ENCODE measurements around the gene SPPL2B. TPM values are rescaled to one million over a fixed set of nuclear protein-coding genes. Genes with fewer than 3 reads are reported as not detected.

The SPPL2B gene
- total RNA-seq, 1 experiment from 2014 or later = 56.0 TPM

DNA sequence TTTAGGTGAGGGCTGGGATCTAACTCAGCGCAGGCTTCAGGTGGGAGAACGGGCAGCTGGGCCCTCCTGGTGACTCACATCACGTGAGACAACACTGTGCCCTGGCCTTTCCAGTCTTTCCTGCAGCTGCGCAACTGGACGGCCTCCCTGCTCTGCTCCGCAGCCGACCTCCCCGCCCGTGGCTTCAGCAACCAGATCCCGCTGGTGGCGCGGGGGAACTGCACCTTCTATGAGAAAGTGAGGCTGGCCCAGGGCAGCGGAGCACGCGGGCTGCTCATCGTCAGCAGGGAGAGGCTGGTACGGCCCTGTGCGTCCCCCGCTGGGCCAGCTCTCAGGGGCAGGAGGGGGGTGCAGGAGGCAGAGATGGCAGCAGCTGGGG is 8.8 kb downstream of the SPPL2B start:
- H3K27ac Mint-ChIP-seq (ENCODE audit: unreplicated experiment) = no peak overlapping the region
- H3K4me1 Mint-ChIP-seq (ENCODE audit: low read depth, unreplicated experiment) = peaks cover 6% of the 10 kb centered on the region
- no peak for DNase-seq
- H3K36me3 Mint-ChIP-seq (ENCODE audit: insufficient read depth, unreplicated experiment) = peaks cover 7% of the 10 kb centered on the region
- CTCF ChIA-PET = no interaction called here
- no peak overlapping the region for H3K4me3 Mint-ChIP-seq (ENCODE audit: low read depth, unreplicated experiment)
- H3K27me3 Mint-ChIP-seq (ENCODE audit: unreplicated experiment) = no peaks in the 10 kb centered on the region
- no peaks in the 10 kb centered on the region for H3K9me3 Mint-ChIP-seq (ENCODE audit: low read depth, unreplicated experiment)
- BruUV-seq (replicated peaks) = no TSS peak
- intact Hi-C loops (cut with micrococcal nuclease; ENCODE audit: unreplicated experiment) = no loop called here
- TF ChIP-seq, protein P1, sequence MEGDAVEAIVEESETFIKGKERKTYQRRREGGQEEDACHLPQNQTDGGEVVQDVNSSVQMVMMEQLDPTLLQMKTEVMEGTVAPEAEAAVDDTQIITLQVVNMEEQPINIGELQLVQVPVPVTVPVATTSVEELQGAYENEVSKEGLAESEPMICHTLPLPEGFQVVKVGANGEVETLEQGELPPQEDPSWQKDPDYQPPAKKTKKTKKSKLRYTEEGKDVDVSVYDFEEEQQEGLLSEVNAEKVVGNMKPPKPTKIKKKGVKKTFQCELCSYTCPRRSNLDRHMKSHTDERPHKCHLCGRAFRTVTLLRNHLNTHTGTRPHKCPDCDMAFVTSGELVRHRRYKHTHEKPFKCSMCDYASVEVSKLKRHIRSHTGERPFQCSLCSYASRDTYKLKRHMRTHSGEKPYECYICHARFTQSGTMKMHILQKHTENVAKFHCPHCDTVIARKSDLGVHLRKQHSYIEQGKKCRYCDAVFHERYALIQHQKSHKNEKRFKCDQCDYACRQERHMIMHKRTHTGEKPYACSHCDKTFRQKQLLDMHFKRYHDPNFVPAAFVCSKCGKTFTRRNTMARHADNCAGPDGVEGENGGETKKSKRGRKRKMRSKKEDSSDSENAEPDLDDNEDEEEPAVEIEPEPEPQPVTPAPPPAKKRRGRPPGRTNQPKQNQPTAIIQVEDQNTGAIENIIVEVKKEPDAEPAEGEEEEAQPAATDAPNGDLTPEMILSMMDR (IDR thresholded peaks at IDR 0.05; ENCODE audit: unreplicated experiment) = no peak

GRCh38 chr19:2338055-2338615 is 9.7 kb downstream of the SPPL2B start:
- intact Hi-C loops (cut with micrococcal nuclease; ENCODE audit: unreplicated experiment) = no loop called here
- H3K27ac Mint-ChIP-seq (ENCODE audit: unreplicated experiment) = no peak overlapping the region
- H3K4me3 Mint-ChIP-seq (ENCODE audit: low read depth, unreplicated experiment) = no peak overlapping the region
- H3K27me3 Mint-ChIP-seq (ENCODE audit: unreplicated experiment) = no peaks in the 10 kb centered on the region
- H3K4me1 Mint-ChIP-seq (ENCODE audit: low read depth, unreplicated experiment) = peaks cover 6% of the 10 kb centered on the region
- peaks cover 8% of the 10 kb centered on the region for H3K36me3 Mint-ChIP-seq (ENCODE audit: insufficient read depth, unreplicated experiment)
- CTCF ChIA-PET = no interaction called here
- BruUV-seq (replicated peaks) = no TSS peak
- TF ChIP-seq, protein P1 (IDR thresholded peaks at IDR 0.05; ENCODE audit: unreplicated experiment) = no peak
- no peaks in the 10 kb centered on the region for H3K9me3 Mint-ChIP-seq (ENCODE audit: low read depth, unreplicated experiment)
- no peak for DNase-seq

- no peaks in the 10 kb centered on the region for H3K27me3 Mint-ChIP-seq (ENCODE audit: unreplicated experiment)
- H3K27ac Mint-ChIP-seq (ENCODE audit: unreplicated experiment) = no peak overlapping the region
- peaks cover 6% of the 10 kb centered on the region for H3K4me1 Mint-ChIP-seq (ENCODE audit: low read depth, unreplicated experiment)
- no peak for DNase-seq
- H3K4me3 Mint-ChIP-seq (ENCODE audit: low read depth, unreplicated experiment) = no peak overlapping the region
- H3K9me3 Mint-ChIP-seq (ENCODE audit: low read depth, unreplicated experiment) = no peaks in the 10 kb centered on the region
- no TSS peak for BruUV-seq (replicated peaks)
- H3K36me3 Mint-ChIP-seq (ENCODE audit: insufficient read depth, unreplicated experiment) = peaks cover 11% of the 10 kb centered on the region
- TF ChIP-seq, protein P1 (IDR thresholded peaks at IDR 0.05; ENCODE audit: unreplicated experiment) = no peak
- CTCF ChIA-PET = no interaction called here
- intact Hi-C loops (cut with micrococcal nuclease; ENCODE audit: unreplicated experiment) = no loop called here
These were observed 10.5 kb downstream of the SPPL2B start for GRCh38 chr19:2338751-2339643.

GRCh38 chr19:2339644-2340310 is 11.3 kb downstream of the SPPL2B start:
- no peaks in the 10 kb centered on the region for H3K27me3 Mint-ChIP-seq (ENCODE audit: unreplicated experiment)
- H3K4me1 Mint-ChIP-seq (ENCODE audit: low read depth, unreplicated experiment) = peaks cover 6% of the 10 kb centered on the region
- no peak overlapping the region for H3K4me3 Mint-ChIP-seq (ENCODE audit: low read depth, unreplicated experiment)
- H3K27ac Mint-ChIP-seq (ENCODE audit: unreplicated experiment) = no peak overlapping the region
- no peak for DNase-seq
- H3K36me3 Mint-ChIP-seq (ENCODE audit: insufficient read depth, unreplicated experiment) = peaks cover 11% of the 10 kb centered on the region
- intact Hi-C loops (cut with micrococcal nuclease; ENCODE audit: unreplicated experiment) = no loop called here
- BruUV-seq (replicated peaks) = no TSS peak
- H3K9me3 Mint-ChIP-seq (ENCODE audit: low read depth, unreplicated experiment) = no peaks in the 10 kb centered on the region
- TF ChIP-seq, protein P1 (IDR thresholded peaks at IDR 0.05; ENCODE audit: unreplicated experiment) = no peak
- CTCF ChIA-PET = no interaction called here
